Suppressor macrophage treated with lipopolysaccharide for 1 hour (primary cell): Measurements from ENCODE around the gene ZNF397.

ENCODE experiments used
- DNase-seq, 3 donors: peaks; one replicate each; pipeline ENCODE4 v3.0.0-alpha.2; 2020 to 2022

The ZNF397 gene

DNA sequence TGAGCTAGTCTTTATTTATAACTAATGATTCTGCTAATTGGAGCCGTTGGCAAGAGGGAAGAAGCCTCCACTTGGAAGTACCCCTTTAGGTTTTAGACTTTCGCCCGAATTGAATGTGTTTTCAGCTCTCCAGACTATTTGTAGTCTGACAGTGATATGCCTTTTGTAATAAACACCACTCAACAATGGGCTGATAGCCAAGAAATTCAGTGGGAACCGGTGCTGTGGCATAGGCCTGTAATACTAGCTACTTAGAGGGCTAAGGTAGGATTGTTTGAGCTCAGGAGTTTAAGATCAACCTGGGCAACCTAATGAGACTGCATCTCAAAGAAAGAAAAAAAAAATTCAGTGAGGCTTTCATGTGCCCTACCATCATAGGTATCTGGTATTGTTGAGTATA lies 62.8 kb downstream of the ZNF397 start:
- no peak for DNase-seq

DNA sequence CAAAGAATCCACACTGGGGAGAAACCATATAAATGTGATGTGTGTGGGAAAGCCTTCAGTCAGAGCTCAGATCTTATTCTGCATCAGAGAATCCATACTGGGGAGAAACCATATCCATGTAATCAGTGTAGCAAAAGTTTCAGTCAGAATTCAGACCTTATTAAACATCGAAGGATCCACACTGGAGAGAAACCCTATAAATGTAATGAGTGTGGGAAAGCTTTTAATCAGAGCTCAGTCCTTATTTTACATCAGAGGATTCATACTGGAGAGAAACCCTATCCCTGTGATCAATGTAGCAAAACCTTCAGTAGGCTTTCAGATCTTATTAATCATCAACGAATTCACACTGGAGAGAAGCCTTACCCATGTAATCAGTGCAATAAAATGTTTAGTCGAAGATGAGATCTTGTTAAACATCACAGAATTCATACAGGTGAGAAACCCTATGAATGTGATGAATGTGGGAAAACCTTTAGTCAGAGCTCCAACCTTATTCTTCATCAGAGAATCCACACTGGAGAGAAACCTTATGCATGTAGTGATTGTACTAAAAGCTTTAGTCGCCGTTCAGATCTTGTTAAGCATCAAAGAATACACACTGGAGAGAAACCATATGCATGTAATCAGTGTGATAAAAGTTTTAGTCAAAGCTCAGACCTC lies 65.9 kb downstream of the ZNF397 start:
- no peak for DNase-seq
